Left lung (tissue), 10 donors: ENCODE measurements around the gene CCDC91. TPM values are rescaled to one million over a fixed set of nuclear protein-coding genes. Genes with fewer than 3 reads are reported as not detected.
A peak's percentile ranks its signal among the peaks of the same experiment; 100 is the strongest.

Source experiments
- ATAC-seq: fragments of 200-7000 bp; cut with Tn5 transposase; one replicate; pipeline ENCODE4 v1.9.1; 2020; ENCODE audit warnings: moderate library complexity
- DNase-seq, 4 donors: peaks; one replicate each; pipeline ENCODE4 v3.0.0-alpha.2; 2013 to 2020
- H3K27ac ChIP-seq, 2 donors: fragments of 200-600 bp; sonication (generic) in 1 of 2; one replicate each; pipeline versions ENCODE4 v1.5.0 to v1.8.0; 2020 to 2021
- H3K27me3 ChIP-seq, 2 donors: fragments of 200-600 bp; sonication (generic) in 1 of 2; one replicate each; pipeline versions ENCODE4 v1.5.0 to v1.8.0; 2020 to 2021
- H3K36me3 ChIP-seq, 2 donors: fragments of 200-600 bp; sonication (generic) in 1 of 2; one replicate each; pipeline versions ENCODE4 v1.5.0 to v1.8.0; 2020 to 2021
- H3K4me1 ChIP-seq, 2 donors: fragments of 200-600 bp; one replicate each; pipeline ENCODE4 v1.8.0; 2021
- H3K4me3 ChIP-seq, 2 donors: fragments of 200-600 bp; sonication (generic) in 1 of 2; one replicate each; pipeline versions ENCODE4 v1.5.0 to v1.8.0; 2020 to 2021; ENCODE audit warnings: mild to moderate bottlenecking in 1 of 2
- H3K9me3 ChIP-seq, 2 donors: fragments of 200-600 bp; sonication (generic) in 1 of 2; one replicate each; pipeline versions ENCODE4 v1.5.0 to v1.8.0; 2020 to 2021
- intact Hi-C, 2 donors: fragments of 100-400 bp; cut with DNase I; formaldehyde crosslinking; loops; one replicate each; pipeline versions ENCODE4 v1.11.2 to v1.14.2; 2022
- polyA plus RNA-seq, 6 donors: library from polyadenylated mRNA; unstranded; fragments of 120-200 nt; gene quantifications; one replicate each; pipeline ENCODE4 v1.2.1, GENCODE V29; 2013; ENCODE audit not compliant: insufficient read length in 6 of 6
- total RNA-seq, 2 donors: library from RNA; stranded (reverse); fragmentation: NEBNext Ultra II Directional; extraction: Animal tissue kit (Norgen Biotek cat#: 25700); gene quantifications; one replicate each; pipeline ENCODE4 v1.2.1, GENCODE V29; 2021
- TF ChIP-seq, protein P1 (sequence below), 2 donors: fragments of 200-600 bp; sonication (generic) in 1 of 2; IDR thresholded peaks; one replicate each; pipeline versions ENCODE4 v1.5.0 to v1.8.0; 2021; ENCODE audit warnings: antibody characterized with exemption in 2 of 2
- donor health status: DM: no; HTN: yes; CAD: no.
- donor health status: DM: no; HTN: no; CAD: no.

CCDC91 gene
- total and polyA plus RNA-seq, 8 donors, result 18.5 to 30.0 (median 26.2) TPM

DNA sequence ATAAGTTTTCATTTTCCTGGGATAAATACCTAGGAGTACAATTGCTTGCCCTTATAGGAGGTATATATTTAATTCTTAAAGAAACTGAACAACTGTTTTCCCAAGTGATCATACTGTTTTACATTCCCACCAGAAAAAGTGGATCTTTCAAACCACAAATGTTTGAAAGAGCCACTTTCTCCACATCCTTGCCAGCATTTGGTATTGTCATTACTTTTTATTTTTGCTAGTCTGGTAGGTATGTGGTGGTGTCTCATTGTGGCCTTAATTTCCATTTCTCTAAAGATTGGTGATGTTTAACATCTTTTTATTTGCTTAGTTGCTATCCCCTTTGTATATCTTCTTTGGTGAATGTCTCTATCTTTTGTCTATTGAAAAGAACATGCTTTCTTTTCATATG, 50.6 kb downstream of the CCDC91 start:
- TF ChIP-seq, protein P1, sequence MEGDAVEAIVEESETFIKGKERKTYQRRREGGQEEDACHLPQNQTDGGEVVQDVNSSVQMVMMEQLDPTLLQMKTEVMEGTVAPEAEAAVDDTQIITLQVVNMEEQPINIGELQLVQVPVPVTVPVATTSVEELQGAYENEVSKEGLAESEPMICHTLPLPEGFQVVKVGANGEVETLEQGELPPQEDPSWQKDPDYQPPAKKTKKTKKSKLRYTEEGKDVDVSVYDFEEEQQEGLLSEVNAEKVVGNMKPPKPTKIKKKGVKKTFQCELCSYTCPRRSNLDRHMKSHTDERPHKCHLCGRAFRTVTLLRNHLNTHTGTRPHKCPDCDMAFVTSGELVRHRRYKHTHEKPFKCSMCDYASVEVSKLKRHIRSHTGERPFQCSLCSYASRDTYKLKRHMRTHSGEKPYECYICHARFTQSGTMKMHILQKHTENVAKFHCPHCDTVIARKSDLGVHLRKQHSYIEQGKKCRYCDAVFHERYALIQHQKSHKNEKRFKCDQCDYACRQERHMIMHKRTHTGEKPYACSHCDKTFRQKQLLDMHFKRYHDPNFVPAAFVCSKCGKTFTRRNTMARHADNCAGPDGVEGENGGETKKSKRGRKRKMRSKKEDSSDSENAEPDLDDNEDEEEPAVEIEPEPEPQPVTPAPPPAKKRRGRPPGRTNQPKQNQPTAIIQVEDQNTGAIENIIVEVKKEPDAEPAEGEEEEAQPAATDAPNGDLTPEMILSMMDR (IDR thresholded peaks at IDR 0.05), result no peak
- no peak for ATAC-seq
- intact Hi-C loops, result no loop called here
- Histone ChIP-seq H3K4me1 (no peaks in the 10 kb centered on the region), H3K27me3 (no peaks in the 10 kb centered on the region), H3K27ac (no peak overlapping the region), H3K4me3 (no peak overlapping the region), H3K9me3 (no peaks in the 10 kb centered on the region), H3K36me3 (no peaks in the 10 kb centered on the region)
- no peak for DNase-seq

DNA sequence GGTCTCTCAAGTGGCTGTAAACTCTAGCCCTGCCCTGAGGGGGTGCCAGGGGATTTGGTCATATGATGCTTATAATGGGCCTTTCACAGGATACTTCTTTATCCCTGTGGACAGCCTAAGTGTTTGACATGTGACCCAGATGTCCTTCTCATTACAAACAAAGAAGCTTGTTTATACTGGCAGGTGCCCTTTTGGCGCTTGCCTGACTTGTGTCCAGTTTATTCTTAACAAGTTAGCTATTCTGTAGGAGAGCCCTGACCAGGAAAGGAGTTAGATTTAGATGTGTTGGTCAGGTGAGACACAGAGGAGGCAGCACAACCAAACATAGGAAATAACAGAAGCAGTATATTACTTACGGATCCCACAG, 51.9 kb downstream of the CCDC91 start:
- intact Hi-C loops, result no loop called here
- ATAC-seq (no peak), DNase-seq (no peak)
- H3K27ac ChIP-seq, result no peak overlapping the region
- no peak overlapping the region for H3K4me3 ChIP-seq
- no peaks in the 10 kb centered on the region for H3K4me1 ChIP-seq
- no peaks in the 10 kb centered on the region for H3K36me3 ChIP-seq
- TF ChIP-seq, protein P1 (IDR thresholded peaks at IDR 0.05), result no peak
- no peaks in the 10 kb centered on the region for H3K27me3 ChIP-seq
- H3K9me3 ChIP-seq, result no peaks in the 10 kb centered on the region

GRCh38 chr12:28242496-28243309, 52.4 kb downstream of the CCDC91 start:
- H3K27me3 ChIP-seq, result no peaks in the 10 kb centered on the region
- DNase-seq (no peak), ATAC-seq (peak; percentile 43)
- H3K4me1 ChIP-seq, result no peaks in the 10 kb centered on the region
- no peak overlapping the region for H3K27ac ChIP-seq
- no peaks in the 10 kb centered on the region for H3K36me3 ChIP-seq
- H3K9me3 ChIP-seq, result no peaks in the 10 kb centered on the region
- TF ChIP-seq, protein P1 (IDR thresholded peaks at IDR 0.05), result no peak
- intact Hi-C loops, result no loop called here
- H3K4me3 ChIP-seq, result no peak overlapping the region

DNA sequence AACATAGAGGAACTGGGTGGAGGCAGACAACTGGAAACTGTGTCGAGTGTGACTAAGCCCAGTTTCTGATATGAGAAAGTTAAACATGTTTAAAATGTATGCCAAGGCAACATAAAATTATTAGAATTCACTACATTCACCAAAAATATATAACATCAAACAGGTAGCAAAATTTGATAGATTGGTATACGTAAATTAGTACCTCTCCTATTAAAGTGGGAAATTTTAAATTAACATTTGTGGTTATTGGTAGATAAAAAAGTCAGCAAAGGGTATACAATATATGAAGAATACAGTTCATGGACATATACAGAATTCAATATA, 53.0 kb downstream of the CCDC91 start:
- Histone ChIP-seq H3K4me1 (no peaks in the 10 kb centered on the region), H3K27me3 (no peaks in the 10 kb centered on the region), H3K9me3 (no peaks in the 10 kb centered on the region), H3K4me3 (no peak overlapping the region), H3K27ac (no peak overlapping the region), H3K36me3 (no peaks in the 10 kb centered on the region)
- intact Hi-C loops, result no loop called here
- no peak for ATAC-seq
- TF ChIP-seq, protein P1 (IDR thresholded peaks at IDR 0.05), result no peak
- DNase-seq, result no peak

DNA sequence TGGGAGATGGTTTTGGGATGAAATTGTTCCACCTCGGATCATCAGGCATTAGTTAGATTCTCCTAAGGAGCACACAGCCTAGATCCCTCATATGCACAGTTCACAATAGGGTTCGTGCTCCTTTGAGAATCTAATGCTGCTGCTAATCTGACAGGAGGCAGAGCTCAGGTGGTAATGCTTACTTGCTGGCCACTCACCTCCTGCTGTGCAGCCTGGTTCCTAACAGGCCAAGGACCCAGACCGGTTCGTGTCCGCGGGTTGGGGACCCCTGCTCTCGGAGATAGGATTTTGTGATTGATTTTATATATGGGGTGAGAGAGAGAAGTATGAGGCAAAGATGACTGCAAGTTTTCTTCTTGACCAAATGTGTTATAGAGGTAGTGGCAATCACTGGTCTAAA, 57.5 kb downstream of the CCDC91 start:
- intact Hi-C loops, result no loop called here
- TF ChIP-seq, protein P1 (IDR thresholded peaks at IDR 0.05), result no peak
- Histone ChIP-seq H3K27me3 (no peaks in the 10 kb centered on the region), H3K9me3 (no peaks in the 10 kb centered on the region), H3K27ac (no peak overlapping the region), H3K4me3 (no peak overlapping the region), H3K4me1 (peaks cover 0 to 5% of the 10 kb centered on the region in 2 donors), H3K36me3 (no peaks in the 10 kb centered on the region)
- ATAC-seq (no peak), DNase-seq (no peak)
